HG03520 (cell line): ENCODE data around the gene PLCL2.

Source experiments
- ATAC-seq: cut with Tn5 transposase; IDR thresholded peaks from one replicate; pipeline ENCODE4 v1.9.1; 2021; ENCODE audit warnings: mild to moderate bottlenecking, moderate library complexity; ENCODE audit not compliant: unreplicated experiment

The PLCL2 gene

GRCh38 chr3:16912400-16913263, 27.9 kb downstream of the PLCL2 start:
- peak; percentile 93 for ATAC-seq

- ATAC-seq = no peak
Measured at GRCh38 chr3:16913264-16913580, 28.5 kb downstream of the PLCL2 start.

- no peak for ATAC-seq
Measured at GRCh38 chr3:16916840-16917239, 32.1 kb downstream of the PLCL2 start.

- ATAC-seq = no peak
Measured at GRCh38 chr3:16917256-16917935, 32.6 kb downstream of the PLCL2 start.

- ATAC-seq = no peak
Measured at GRCh38 chr3:16917980-16918682, 33.4 kb downstream of the PLCL2 start.

GRCh38 chr3:16918683-16919025, 33.9 kb downstream of the PLCL2 start:
- no peak for ATAC-seq

GRCh38 chr3:16923112-16923511, 38.4 kb downstream of the PLCL2 start:
- ATAC-seq = no peak

- ATAC-seq = no peak
Measured at GRCh38 chr3:16927485-16927884, 42.7 kb downstream of the PLCL2 start.

GRCh38 chr3:16928386-16929132, 43.8 kb downstream of the PLCL2 start:
- no peak for ATAC-seq

- ATAC-seq = no peak
Measured at GRCh38 chr3:16929311-16929710, 44.6 kb downstream of the PLCL2 start.

- no peak for ATAC-seq
Measured at GRCh38 chr3:16932877-16933276, 48.1 kb downstream of the PLCL2 start.

GRCh38 chr3:16935781-16936180, 51.0 kb downstream of the PLCL2 start:
- ATAC-seq = no peak

- no peak for ATAC-seq
Measured at GRCh38 chr3:16936233-16936632, 51.5 kb downstream of the PLCL2 start.

- no peak for ATAC-seq
Measured at GRCh38 chr3:16936676-16937230, 52.0 kb downstream of the PLCL2 start.

GRCh38 chr3:16937326-16937845, 52.6 kb downstream of the PLCL2 start:
- ATAC-seq = no peak

GRCh38 chr3:16940769-16941700, 56.3 kb downstream of the PLCL2 start:
- no peak for ATAC-seq

GRCh38 chr3:16942955-16943354, 58.2 kb downstream of the PLCL2 start:
- no peak for ATAC-seq

GRCh38 chr3:16943857-16944256, 59.1 kb downstream of the PLCL2 start:
- no peak for ATAC-seq

- no peak for ATAC-seq
Measured at GRCh38 chr3:16944356-16944755, 59.6 kb downstream of the PLCL2 start.

- ATAC-seq = no peak
Measured at GRCh38 chr3:16945330-16945729, 60.6 kb downstream of the PLCL2 start.
